T-helper 2 cell treated with Interferon-gamma antibody and Interleukin-4, amounts not matched to agents 5 μg/mL and 100 μg/mL, for 36 hours (primary cell): ENCODE data around the gene SLC7A10.

Experiments used
- DNase-seq: peaks from one replicate; pipeline ENCODE4 v3.0.0; 2021; ENCODE audit warnings: low spot score
- H3K27ac Mint-ChIP-seq: one replicate; pipeline ENCODE4 v1.8.0; 2021; ENCODE audit warnings: mild to moderate bottlenecking, mixed read lengths
- H3K27me3 Mint-ChIP-seq: one replicate; pipeline ENCODE4 v1.8.0; 2021; ENCODE audit warnings: low read depth, mixed read lengths
- H3K36me3 Mint-ChIP-seq: one replicate; pipeline ENCODE4 v1.8.0; 2021; ENCODE audit warnings: low read depth, mixed read lengths
- H3K4me1 Mint-ChIP-seq: one replicate; pipeline ENCODE4 v1.8.0; 2021; ENCODE audit warnings: low read depth, mixed read lengths
- H3K4me3 Mint-ChIP-seq: one replicate; pipeline ENCODE4 v1.8.0; 2022; ENCODE audit warnings: mild to moderate bottlenecking, moderate library complexity, mixed read lengths
- H3K9me3 Mint-ChIP-seq: one replicate; pipeline ENCODE4 v1.8.0; 2021; ENCODE audit warnings: mixed read lengths

Gene SLC7A10

DNA sequence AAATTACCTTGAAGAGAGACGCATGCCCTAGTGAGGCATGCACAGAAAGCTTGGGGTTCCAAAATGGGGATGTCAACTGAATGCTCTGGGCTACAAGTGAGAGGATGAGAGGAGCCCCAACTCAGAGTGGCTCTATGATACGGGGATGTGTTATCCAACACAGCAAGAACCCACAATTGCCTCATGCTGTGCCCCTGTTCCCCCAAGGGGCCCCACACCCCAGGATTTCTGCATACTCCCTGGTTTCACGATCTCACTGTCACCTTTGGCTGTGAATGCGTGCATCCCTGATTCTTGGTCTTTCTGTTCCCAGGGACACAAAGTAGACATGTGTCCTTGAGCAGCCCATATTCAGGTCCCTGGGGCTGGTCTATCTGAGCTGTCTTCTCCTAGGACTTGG is 64.4 kb downstream of the SLC7A10 start:
- Mint-ChIP-seq H3K4me3 (peak overlapping the region; percentile 29), H3K9me3 (peaks cover 4% of the 10 kb centered on the region)

DNA sequence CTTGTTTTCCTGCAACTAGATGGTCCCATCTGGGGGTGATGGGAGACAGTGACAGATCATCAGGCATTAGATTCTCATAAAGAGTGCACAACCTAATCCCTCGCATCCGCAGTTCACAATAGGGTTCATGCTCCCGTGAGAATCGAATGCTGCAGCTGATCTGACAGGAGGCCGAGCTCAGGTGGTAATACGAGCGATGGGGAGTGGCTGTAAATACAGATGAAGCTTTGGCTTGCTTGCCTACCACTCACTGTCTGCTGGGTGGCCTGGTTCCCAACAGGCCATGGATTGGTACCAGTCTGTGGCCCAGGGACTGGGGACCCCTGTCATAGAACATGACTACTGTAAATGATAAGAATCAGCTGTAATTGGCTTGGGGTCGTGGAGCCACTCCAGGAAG is 65.8 kb downstream of the SLC7A10 start:
- H3K27ac Mint-ChIP-seq, result peak overlapping the region; percentile 91
- no peak for DNase-seq
- peaks cover 2% of the 10 kb centered on the region for H3K27me3 Mint-ChIP-seq
- H3K9me3 Mint-ChIP-seq, result peaks cover 4% of the 10 kb centered on the region
- peaks cover 27% of the 10 kb centered on the region for H3K4me1 Mint-ChIP-seq
- peaks cover 5% of the 10 kb centered on the region for H3K36me3 Mint-ChIP-seq
- no peak overlapping the region for H3K4me3 Mint-ChIP-seq

More for the DNA sequence above, 64.4 kb downstream of the SLC7A10 start:
- Mint-ChIP-seq H3K4me1 (peaks cover 27% of the 10 kb centered on the region), H3K27ac (peak overlapping the region; percentile 36), H3K36me3 (peaks cover 5% of the 10 kb centered on the region), H3K27me3 (no peaks in the 10 kb centered on the region)
- no peak for DNase-seq

GRCh38 chr19:33159149-33159548 is 66.5 kb downstream of the SLC7A10 start:
- H3K27ac Mint-ChIP-seq, result peak overlapping the region; percentile 45
- peaks cover 2% of the 10 kb centered on the region for H3K27me3 Mint-ChIP-seq
- no peak overlapping the region for H3K4me3 Mint-ChIP-seq
- H3K9me3 Mint-ChIP-seq, result peaks cover 4% of the 10 kb centered on the region
- DNase-seq, result no peak
- H3K36me3 Mint-ChIP-seq, result peaks cover 5% of the 10 kb centered on the region
- peaks cover 29% of the 10 kb centered on the region for H3K4me1 Mint-ChIP-seq
